Endometrial microvascular endothelial cells (primary cell): Measurements from ENCODE around the gene CCDC33. TPM values are rescaled to one million over a fixed set of nuclear protein-coding genes. Genes with fewer than 3 reads are reported as not detected.

ENCODE experiments used
- in situ Hi-C: cut with HindIII; loops from 2 replicates; pipeline ENCODE4 v1.10.0; 2017; ENCODE audit warnings: low sequenced_read_pairs, low pct_unique_long_range_greater_than_20kb; ENCODE audit errors: inconsistent ontology term
- total RNA-seq: library from RNA; depleted of rRNA; stranded (reverse); fragments of >200 nt; gene quantifications from one replicate; pipeline ENCODE4 v1.2.3, GENCODE V29; 2015; ENCODE audit errors: inconsistent ontology term

CCDC33 gene
- total RNA-seq, 1 donor from 2014 or later: not detected

- in situ Hi-C loops: no loop called here
These were observed 34.0 kb downstream of the CCDC33 start for GRCh38 chr15:74270155-74270554.

GRCh38 chr15:74270854-74271520 is 34.9 kb downstream of the CCDC33 start:
- in situ Hi-C loops: no loop called here

- in situ Hi-C loops: no loop called here
These were observed 36.7 kb downstream of the CCDC33 start for GRCh38 chr15:74272812-74273211.

GRCh38 chr15:74274470-74275038 is 38.4 kb downstream of the CCDC33 start:
- in situ Hi-C loops: no loop called here

DNA sequence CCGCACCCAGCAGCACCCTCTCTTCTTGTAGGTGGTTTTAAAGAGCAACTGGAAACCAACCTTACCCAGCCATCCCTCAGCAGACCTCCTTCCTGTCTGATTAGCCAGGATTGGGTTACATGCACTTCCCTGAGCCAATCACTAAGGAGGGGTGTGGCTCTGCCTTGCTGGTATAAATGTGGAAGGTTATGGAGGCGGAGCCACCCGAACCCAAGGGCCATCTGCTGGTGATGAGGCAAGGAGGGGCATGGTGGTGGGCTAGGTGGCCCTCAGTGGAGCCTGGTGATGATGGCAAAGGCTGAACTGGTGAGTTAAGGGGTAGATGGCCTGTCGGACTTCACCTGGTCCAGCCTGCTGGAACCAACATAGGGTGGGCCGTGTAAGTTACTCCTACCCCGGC is 39.8 kb downstream of the CCDC33 start:
- in situ Hi-C loops: no loop called here

DNA sequence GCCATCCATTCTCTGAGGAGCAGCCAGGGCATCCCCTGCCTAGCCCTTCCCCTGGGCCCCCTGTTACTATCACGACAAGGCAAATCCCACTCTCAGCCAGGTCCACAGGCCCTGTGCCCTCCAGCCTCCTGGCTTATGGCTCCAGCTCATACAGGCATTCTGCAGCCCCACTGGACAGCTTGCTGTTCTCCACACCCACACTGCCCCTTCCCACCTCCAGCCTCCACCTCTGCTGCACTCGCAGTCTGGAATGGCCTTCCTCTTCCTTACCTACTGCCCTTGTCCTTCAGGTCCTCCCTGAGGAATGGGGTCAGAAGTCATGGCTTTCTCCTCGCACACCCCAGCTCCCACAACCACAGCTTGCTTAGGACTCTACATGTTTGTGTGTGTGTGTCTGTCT is 40.4 kb downstream of the CCDC33 start:
- in situ Hi-C loops: no loop called here

DNA sequence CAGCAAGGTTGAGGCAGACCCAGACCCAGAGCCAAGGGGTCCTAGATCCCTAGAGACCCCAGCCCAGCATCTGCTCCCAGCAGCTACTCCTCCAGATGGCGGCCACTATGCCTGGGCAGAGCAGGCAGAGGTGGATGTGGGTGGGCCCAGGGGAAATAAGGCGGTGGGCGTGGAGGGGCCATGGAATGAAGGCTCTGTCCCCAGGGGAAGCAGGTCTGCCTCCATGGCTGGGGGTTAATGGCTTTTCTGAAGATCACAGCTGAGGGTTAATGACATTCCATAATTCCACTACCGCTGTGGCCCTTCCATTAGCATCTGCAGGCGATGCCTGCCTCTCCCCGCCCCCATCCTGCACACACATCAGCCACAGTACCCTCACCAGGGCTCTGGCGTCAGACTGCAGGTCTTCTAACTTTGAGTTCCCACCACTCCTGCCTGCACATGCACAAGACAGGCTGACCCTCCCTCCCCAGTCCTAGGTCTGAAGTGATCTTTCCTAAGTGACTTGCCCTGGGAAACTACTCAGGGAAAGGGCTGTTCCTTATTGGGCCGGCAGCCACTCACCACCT is 41.2 kb downstream of the CCDC33 start:
- in situ Hi-C loops: no loop called here

DNA sequence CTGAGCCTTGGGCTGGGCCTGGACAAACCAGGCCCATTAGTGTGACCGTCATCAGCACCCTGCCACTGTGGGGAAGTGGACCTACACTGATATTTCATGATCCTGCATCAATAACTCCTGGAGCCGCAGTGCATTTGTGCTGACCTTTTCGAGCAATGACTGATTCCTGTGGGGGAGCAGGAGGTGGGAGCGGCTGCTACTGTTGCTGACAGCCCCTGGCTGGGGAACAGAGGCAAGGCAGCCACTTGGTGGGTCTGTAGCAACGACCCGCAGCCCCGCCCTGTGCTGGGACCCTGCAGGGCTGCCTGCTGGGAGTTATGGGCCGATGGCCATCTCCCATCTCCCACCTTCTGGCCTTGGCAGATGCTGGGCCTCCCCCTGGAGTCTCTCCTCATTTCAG is 42.1 kb downstream of the CCDC33 start:
- in situ Hi-C loops: no loop called here

- in situ Hi-C loops: no loop called here
These were observed 45.3 kb downstream of the CCDC33 start for GRCh38 chr15:74281147-74282133.

- in situ Hi-C loops: no loop called here
These were observed 47.2 kb downstream of the CCDC33 start for GRCh38 chr15:74283368-74283767.

GRCh38 chr15:74289671-74290070 is 53.5 kb downstream of the CCDC33 start:
- in situ Hi-C loops: no loop called here

DNA sequence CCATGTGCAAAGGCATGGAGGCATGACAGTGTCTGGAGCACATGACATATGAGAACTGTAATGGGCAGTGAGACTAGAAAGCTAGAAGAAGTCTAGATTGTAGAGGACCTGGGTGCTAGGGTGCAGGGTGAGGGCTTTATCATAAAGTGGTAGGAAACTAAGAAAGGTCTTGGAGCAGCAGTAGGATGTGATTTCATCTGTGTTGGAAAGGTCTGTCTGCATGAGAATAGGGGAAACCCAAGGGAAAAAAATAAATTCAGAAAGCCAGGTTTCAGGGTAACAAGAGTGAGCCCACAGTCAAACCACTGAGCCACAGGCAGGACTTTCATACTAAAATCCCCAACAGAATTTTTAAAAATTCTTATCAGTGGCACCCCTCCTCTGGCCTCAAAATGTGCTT is 54.5 kb downstream of the CCDC33 start:
- in situ Hi-C loops: no loop called here

DNA sequence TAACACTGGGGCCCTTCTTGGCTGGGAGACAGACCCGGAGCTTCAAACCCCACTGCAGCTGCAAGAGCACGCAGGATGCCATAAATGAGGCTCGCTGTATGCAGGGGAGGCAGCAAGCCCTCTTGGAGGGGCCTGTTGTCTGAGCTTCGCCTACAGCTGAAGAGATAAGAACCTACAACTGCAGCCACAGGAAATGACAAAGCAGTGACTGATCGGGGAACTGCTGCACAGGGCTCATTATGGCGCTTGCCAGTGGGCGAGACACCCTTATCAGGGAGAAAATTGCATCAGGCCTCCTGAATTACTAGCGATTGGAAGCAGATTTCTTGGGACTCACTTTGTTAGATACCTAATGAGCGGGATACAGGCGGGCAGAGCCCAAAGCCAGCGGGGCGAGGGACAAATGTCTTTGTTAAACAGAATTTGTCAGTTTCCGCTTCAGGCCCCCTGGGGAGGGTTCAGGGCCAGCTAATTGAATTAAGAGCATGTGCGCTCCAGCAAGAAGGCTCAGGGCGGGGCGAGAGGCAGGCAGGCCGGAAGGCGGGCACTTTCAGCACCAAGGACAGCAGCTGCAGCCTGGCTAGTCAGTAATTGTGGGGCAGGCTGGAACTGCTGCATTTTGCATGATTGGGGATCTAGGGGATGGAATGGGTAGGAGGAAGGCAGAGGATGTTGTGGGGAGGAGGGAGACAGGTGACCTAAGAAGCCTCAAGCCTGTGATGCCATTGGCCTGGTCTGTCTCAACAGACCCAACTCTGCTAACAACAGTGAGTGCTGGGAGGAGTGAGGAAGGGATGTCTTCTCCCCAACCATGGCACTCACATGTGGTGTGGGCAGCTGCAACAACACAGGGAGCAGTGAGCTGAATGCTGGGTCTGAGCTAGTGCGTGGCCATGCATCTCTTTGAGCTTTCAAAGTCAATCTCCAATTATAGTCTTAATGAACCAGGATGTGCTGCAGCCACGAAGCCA is 55.3 kb downstream of the CCDC33 start:
- in situ Hi-C loops: no loop called here

DNA sequence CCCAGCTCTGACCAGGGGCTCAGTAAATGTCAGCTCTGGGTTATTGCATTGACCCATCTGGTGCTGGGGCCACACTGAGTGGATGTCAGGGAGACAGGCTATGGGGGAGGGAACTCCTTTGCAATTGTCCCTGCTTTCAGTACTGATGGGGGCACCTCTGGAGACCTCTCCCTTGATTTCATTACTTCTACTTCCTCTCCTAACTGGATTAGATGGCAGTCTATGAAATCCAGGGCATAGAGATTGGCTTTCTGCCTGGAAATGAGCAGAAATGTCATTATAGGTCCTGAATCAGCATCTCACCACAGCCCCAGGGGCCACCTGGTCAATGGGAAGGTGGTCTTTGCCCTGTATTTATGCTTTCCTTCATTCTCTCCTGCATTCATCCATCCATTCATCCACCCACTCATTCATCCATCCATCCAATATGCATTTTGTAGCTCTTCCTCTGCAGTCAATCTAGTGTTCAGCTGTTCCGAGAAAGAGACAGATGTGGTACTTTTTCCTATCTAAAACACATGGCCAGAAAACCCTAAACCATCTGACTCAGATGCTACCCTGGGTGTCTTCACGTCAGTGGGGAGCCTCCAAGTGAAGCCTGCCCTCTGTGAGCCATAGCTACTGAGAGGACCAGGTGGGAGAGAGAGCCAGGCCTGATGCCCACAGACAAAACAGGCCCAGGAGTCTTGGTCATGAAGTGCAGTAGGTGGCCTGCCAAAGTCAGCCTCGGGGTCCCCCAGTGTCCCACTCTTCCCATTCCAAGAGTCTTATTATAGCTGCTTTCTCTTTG is 57.1 kb downstream of the CCDC33 start:
- in situ Hi-C loops: no loop called here

DNA sequence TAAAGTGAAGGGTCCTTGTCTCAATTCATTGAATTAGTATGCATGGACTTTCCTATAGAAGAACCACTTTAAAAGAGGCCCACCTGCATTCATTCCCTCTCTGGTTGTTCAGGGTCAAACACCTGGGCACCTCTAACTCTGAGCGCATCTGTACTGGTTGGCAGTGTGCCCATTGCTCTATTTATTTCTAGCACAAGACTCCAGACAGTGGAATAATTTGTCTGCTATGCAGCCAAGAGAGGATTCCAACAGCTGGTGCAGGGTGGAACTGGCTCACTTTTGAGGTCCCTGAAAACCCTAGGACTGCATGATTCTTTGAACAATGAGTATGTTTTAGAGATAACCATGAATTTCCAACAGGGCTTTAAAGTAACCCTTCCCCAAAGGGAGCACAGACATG is 57.9 kb downstream of the CCDC33 start:
- in situ Hi-C loops: no loop called here

DNA sequence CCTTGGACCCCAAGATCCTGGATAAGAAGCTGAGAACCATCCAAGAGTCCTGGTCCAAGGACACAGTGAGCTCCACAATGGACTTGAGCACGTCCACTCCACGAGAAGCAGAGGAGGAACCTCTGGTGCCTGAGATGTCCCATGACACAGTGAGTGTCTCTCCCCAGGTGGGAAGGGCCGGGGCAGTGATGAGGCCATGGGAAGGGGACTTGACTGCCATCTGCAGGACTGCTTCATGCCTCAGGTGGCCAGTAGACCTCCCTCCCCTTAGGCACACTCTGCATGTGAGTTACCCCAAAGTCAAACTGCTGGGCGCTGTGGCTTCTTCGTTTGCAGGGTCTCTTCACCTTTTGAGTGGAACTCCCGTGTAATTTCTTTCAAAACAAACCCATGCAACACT is 59.7 kb downstream of the CCDC33 start:
- in situ Hi-C loops: no loop called here

DNA sequence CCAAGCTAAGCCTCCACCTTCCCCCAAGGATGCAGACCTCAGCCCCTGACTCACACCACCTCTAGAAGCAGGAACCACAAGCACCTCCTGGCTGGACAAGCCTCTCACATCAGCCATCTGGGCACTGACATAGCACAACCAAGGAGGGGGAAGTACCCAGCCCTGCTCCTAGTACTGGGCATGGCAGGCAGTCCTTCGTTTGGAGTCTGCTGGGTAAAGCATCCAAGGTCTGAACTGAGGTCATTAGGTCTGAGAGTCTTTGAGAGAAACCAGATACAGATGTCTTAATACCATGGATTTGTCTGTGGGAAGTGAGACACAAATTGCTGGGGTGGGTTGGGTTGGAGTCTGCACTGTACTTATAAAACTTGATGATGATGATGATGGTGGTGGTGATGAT is 61.8 kb downstream of the CCDC33 start:
- in situ Hi-C loops: no loop called here
